Measurements from ENCODE around the gene DNAJC13.

Gene DNAJC13

DNA sequence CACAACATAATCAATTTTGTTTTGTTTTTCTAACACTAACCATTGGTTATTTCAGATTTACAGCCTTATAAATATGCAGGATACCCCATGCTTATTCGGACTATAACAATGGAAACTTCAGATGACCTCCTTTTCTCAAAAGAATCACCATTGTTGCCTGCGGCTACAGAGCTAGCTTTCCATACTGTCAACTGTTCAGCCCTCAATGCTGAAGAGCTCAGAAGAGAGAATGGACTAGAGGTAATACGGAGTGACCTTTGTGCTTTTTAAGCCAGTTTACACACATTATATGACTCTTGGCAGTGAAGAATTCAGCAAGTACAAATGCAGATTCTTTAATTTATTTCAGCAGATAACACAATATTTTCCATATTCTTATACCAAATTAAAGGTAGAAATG lies 81.8 kb downstream of the DNAJC13 start:
- TF ChIP-seq CREB1 (IDR thresholded peaks at IDR 0.05; ENCODE audit: low read depth) (no peak), REST (IDR thresholded peaks at IDR 0.05; ENCODE audit: low read depth) (no peak), TCF12 (IDR thresholded peaks at IDR 0.05; ENCODE audit: low read depth) (no peak), TEAD4 (IDR thresholded peaks at IDR 0.05) (no peak), EP300 (IDR thresholded peaks at IDR 0.05; ENCODE audit: borderline replicate concordance) (no peak), FOXM1 (IDR thresholded peaks at IDR 0.05; ENCODE audit: borderline replicate concordance, low read depth) (no peak), MAX (IDR thresholded peaks at IDR 0.05) (no peak), CEBPB (IDR thresholded peaks at IDR 0.05) (no peak), NFIC (IDR thresholded peaks at IDR 0.05) (no peak), ZBTB7A (IDR thresholded peaks at IDR 0.05; ENCODE audit: low read depth) (no peak)
- TF ChIP-seq, protein P1, sequence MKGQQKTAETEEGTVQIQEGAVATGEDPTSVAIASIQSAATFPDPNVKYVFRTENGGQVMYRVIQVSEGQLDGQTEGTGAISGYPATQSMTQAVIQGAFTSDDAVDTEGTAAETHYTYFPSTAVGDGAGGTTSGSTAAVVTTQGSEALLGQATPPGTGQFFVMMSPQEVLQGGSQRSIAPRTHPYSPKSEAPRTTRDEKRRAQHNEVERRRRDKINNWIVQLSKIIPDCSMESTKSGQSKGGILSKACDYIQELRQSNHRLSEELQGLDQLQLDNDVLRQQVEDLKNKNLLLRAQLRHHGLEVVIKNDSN (IDR thresholded peaks at IDR 0.05): no peak

DNA sequence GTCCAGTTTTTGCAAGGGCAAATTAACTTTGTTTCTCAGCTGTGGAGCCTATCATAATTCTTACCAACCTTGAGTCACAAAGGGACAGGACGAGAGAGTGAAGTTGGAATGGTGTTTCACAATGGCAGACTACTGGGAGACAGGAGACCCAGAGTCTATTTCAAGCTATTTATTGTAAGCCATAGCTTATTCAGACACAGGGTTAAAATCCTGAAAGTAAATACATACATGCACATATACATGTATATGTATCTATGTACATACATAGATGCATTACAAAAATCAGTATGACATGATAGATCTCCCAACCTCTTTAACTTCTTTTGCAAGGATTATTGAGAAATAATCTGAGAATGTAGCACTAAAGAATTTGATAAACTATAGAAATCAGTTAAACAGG lies 86.3 kb downstream of the DNAJC13 start:
- no peak for TF ChIP-seq REST (IDR thresholded peaks at IDR 0.05; ENCODE audit: low read depth)

GRCh38 chr3:132504375-132504933 lies 87.2 kb downstream of the DNAJC13 start:
- no peak for TF ChIP-seq TAF1 (IDR thresholded peaks at IDR 0.05; ENCODE audit: low read depth)
- no peak for TF ChIP-seq MAX (IDR thresholded peaks at IDR 0.05)
- TF ChIP-seq NFIC (IDR thresholded peaks at IDR 0.05): no peak
- TF ChIP-seq ZBTB7A (IDR thresholded peaks at IDR 0.05; ENCODE audit: low read depth): no peak
- no peak for TF ChIP-seq FOXM1 (IDR thresholded peaks at IDR 0.05; ENCODE audit: borderline replicate concordance, low read depth)
- TF ChIP-seq CREB1 (IDR thresholded peaks at IDR 0.05; ENCODE audit: low read depth): no peak
- TF ChIP-seq TCF12 (IDR thresholded peaks at IDR 0.05; ENCODE audit: low read depth): no peak
- no peak for TF ChIP-seq CEBPB (IDR thresholded peaks at IDR 0.05)

- no peak for TF ChIP-seq REST (IDR thresholded peaks at IDR 0.05; ENCODE audit: low read depth)
- no peak for TF ChIP-seq EP300 (IDR thresholded peaks at IDR 0.05; ENCODE audit: borderline replicate concordance)
- no peak for TF ChIP-seq NFIC (IDR thresholded peaks at IDR 0.05)
- TF ChIP-seq TCF12 (IDR thresholded peaks at IDR 0.05; ENCODE audit: low read depth): no peak
- no peak for TF ChIP-seq CEBPB (IDR thresholded peaks at IDR 0.05)
- TF ChIP-seq RAD21 (IDR thresholded peaks at IDR 0.05; ENCODE audit: low read depth): no peak
- no peak for TF ChIP-seq TAF1 (IDR thresholded peaks at IDR 0.05; ENCODE audit: low read depth)
- TF ChIP-seq, protein P1 (IDR thresholded peaks at IDR 0.05): no peak
- TF ChIP-seq ZBTB7A (IDR thresholded peaks at IDR 0.05; ENCODE audit: low read depth): no peak
- TF ChIP-seq YY1 (IDR thresholded peaks at IDR 0.05; ENCODE audit: low read depth): no peak
Observed at GRCh38 chr3:132507657-132508056, 90.4 kb downstream of the DNAJC13 start.

DNA sequence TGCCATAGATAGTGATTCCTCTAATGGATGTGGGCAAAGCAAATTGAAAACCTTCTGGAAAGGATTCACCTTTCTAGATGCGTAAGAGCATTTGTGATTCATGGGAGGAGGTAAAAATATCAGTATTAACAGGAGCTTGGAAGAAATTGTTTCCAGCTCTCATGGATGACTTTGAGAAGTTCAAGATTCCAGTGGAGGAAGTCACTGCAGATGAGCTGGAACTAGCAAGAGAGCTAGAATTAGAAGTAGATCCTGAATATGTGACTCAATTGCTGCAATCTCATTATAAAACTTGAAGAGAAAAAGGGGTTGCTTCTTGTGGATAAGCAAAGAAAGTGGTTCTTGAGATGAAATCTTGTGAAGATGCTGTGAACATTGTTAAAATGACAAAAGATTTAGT lies 91.8 kb downstream of the DNAJC13 start:
- no peak for TF ChIP-seq YY1 (IDR thresholded peaks at IDR 0.05; ENCODE audit: low read depth)
- no peak for TF ChIP-seq NFIC (IDR thresholded peaks at IDR 0.05)
- TF ChIP-seq ZBTB7A (IDR thresholded peaks at IDR 0.05; ENCODE audit: low read depth): no peak
- TF ChIP-seq REST (IDR thresholded peaks at IDR 0.05; ENCODE audit: low read depth): no peak
- TF ChIP-seq FOXM1 (IDR thresholded peaks at IDR 0.05; ENCODE audit: borderline replicate concordance, low read depth): no peak
- TF ChIP-seq CEBPB (IDR thresholded peaks at IDR 0.05): no peak
- TF ChIP-seq EP300 (IDR thresholded peaks at IDR 0.05; ENCODE audit: borderline replicate concordance): no peak
- no peak for TF ChIP-seq EGR1 (IDR thresholded peaks at IDR 0.05)
- TF ChIP-seq TAF1 (IDR thresholded peaks at IDR 0.05; ENCODE audit: low read depth): no peak
- TF ChIP-seq, protein P1 (IDR thresholded peaks at IDR 0.05): no peak
